ENCODE measurements around the gene COL9A1.
"Not testable (repeated sequence)": the region's sequence is repeated elsewhere in the genome, so short reads cannot be mapped to it uniquely, and the experiment has no call there.

GRCh38 chr6:70317799-70318198, 14.9 kb upstream of the COL9A1 start:
- TF ChIP-seq CTCF (IDR thresholded peaks at IDR 0.05); POLR2A (IDR thresholded peaks at IDR 0.05; ENCODE audit: low read depth); EP300 (IDR thresholded peaks at IDR 0.05); POLR2AphosphoS5 (IDR thresholded peaks at IDR 0.05): not testable (repeated sequence)
